ENCODE data around the gene SLC5A11. TPM values are rescaled to one million over a fixed set of nuclear protein-coding genes. Genes with fewer than 3 reads are reported as not detected.
A peak's percentile ranks its signal among the peaks of the same experiment; 100 is the strongest.

The SLC5A11 gene
- polyA plus RNA-seq, 1 donor (not counting 4 experiments of a cell fraction or from before 2014, with no cell fraction given), result 0.07 TPM

GRCh38 chr16:24850289-24850938 is 4.7 kb downstream of the SLC5A11 start:
- TF ChIP-seq EZH2 (IDR thresholded peaks at IDR 0.05; ENCODE audit: low read length) (no peak), CTCF (optimal IDR thresholded peaks at IDR 0.05 in 1 of 3, IDR thresholded peaks at IDR 0.05 in 1 of 3, conservative IDR thresholded peaks at IDR 0.05 in 1 of 3; ENCODE audit: extremely low read depth in 1 of 3, insufficient read depth in 2 of 3, low read length in 3 of 3) (no peak)
- Histone ChIP-seq H3K27me3 (ENCODE audit: control insufficient read depth, extremely low read depth, insufficient read depth, low read length) (no peaks in the 10 kb centered on the region), H2AFZ (ENCODE audit: control insufficient read depth, low read length) (no peak overlapping the region), H3K9me3 (ENCODE audit: control insufficient read depth, low read depth, low read length) (no peaks in the 10 kb centered on the region), H3K79me2 (ENCODE audit: control insufficient read depth, insufficient read depth, low read length) (no peaks in the 10 kb centered on the region), H3K9ac (ENCODE audit: control insufficient read depth, extremely low read depth, insufficient read depth, low read length) (no peak overlapping the region), H3K27ac (ENCODE audit: control insufficient read depth, insufficient read depth, low read length) (no peak overlapping the region), H3K4me2 (ENCODE audit: control insufficient read depth, extremely low read depth, insufficient read depth, low read depth, low read length) (no peak overlapping the region), H4K20me1 (ENCODE audit: control insufficient read depth, extremely low read depth, insufficient read depth, low read length) (no peaks in the 10 kb centered on the region), H3K9me1 (ENCODE audit: control insufficient read depth, extremely low read depth, insufficient read depth, low read length) (no peaks in the 10 kb centered on the region), H3K36me3 (ENCODE audit: control insufficient read depth in 2 of 2, extremely low read depth in 1 of 2, insufficient read depth in 2 of 2, low read length in 2 of 2) (no peaks in the 10 kb centered on the region), H3K4me1 (ENCODE audit: control insufficient read depth, extremely low read depth, insufficient read depth, low read length) (peaks cover 37% of the 10 kb centered on the region), H3K4me3 (ENCODE audit: control insufficient read depth in 2 of 3, extremely low read depth in 1 of 3, insufficient read depth in 2 of 3, low read depth in 1 of 3, low read length in 3 of 3) (no peak overlapping the region)
- FAIRE-seq (peak; percentile 17), DNase-seq (ENCODE audit: low read depth, low spot score) (no peak)
- dilution Hi-C loops (cut with MboI; ENCODE audit: extremely low pct_ligation_motif_present, low sequenced_read_pairs), result no loop called here

- H4K20me1 ChIP-seq (ENCODE audit: control insufficient read depth, extremely low read depth, insufficient read depth, low read length), result no peaks in the 10 kb centered on the region
- H3K4me2 ChIP-seq (ENCODE audit: control insufficient read depth, extremely low read depth, insufficient read depth, low read depth, low read length), result peak overlapping the region; percentile 50
- H3K27ac ChIP-seq (ENCODE audit: control insufficient read depth, insufficient read depth, low read length), result no peak overlapping the region
- TF ChIP-seq EZH2 (IDR thresholded peaks at IDR 0.05; ENCODE audit: low read length) (no peak), CTCF (optimal IDR thresholded peaks at IDR 0.05 in 1 of 3, IDR thresholded peaks at IDR 0.05 in 1 of 3, conservative IDR thresholded peaks at IDR 0.05 in 1 of 3; ENCODE audit: extremely low read depth in 1 of 3, insufficient read depth in 2 of 3, low read length in 3 of 3) (no peak)
- H3K79me2 ChIP-seq (ENCODE audit: control insufficient read depth, insufficient read depth, low read length), result no peaks in the 10 kb centered on the region
- H3K4me1 ChIP-seq (ENCODE audit: control insufficient read depth, extremely low read depth, insufficient read depth, low read length), result peaks cover 37% of the 10 kb centered on the region
- FAIRE-seq (no peak), DNase-seq (ENCODE audit: low read depth, low spot score) (no peak)
- no peaks in the 10 kb centered on the region for H3K9me1 ChIP-seq (ENCODE audit: control insufficient read depth, extremely low read depth, insufficient read depth, low read length)
- no peaks in the 10 kb centered on the region for H3K36me3 ChIP-seq (ENCODE audit: control insufficient read depth in 2 of 2, extremely low read depth in 1 of 2, insufficient read depth in 2 of 2, low read length in 2 of 2)
- H3K9me3 ChIP-seq (ENCODE audit: control insufficient read depth, low read depth, low read length), result no peaks in the 10 kb centered on the region
- no peaks in the 10 kb centered on the region for H3K27me3 ChIP-seq (ENCODE audit: control insufficient read depth, extremely low read depth, insufficient read depth, low read length)
- H2AFZ ChIP-seq (ENCODE audit: control insufficient read depth, low read length), result no peak overlapping the region
- no peak overlapping the region for H3K4me3 ChIP-seq (ENCODE audit: control insufficient read depth in 2 of 3, extremely low read depth in 1 of 3, insufficient read depth in 2 of 3, low read depth in 1 of 3, low read length in 3 of 3)
- H3K9ac ChIP-seq (ENCODE audit: control insufficient read depth, extremely low read depth, insufficient read depth, low read length), result no peak overlapping the region
- dilution Hi-C loops (cut with MboI; ENCODE audit: extremely low pct_ligation_motif_present, low sequenced_read_pairs), result no loop called here
These were observed 5.9 kb downstream of the SLC5A11 start for GRCh38 chr16:24851700-24852099.

All from keratinocyte (primary cell).